ENCODE measurements around the gene BCL2. TPM values are rescaled to one million over a fixed set of nuclear protein-coding genes. Genes with fewer than 3 reads are reported as not detected.

BCL2 gene
- total RNA-seq, 4 donors from 2014 or later, result 16.2 to 54.5 (median 20.7) TPM

DNA sequence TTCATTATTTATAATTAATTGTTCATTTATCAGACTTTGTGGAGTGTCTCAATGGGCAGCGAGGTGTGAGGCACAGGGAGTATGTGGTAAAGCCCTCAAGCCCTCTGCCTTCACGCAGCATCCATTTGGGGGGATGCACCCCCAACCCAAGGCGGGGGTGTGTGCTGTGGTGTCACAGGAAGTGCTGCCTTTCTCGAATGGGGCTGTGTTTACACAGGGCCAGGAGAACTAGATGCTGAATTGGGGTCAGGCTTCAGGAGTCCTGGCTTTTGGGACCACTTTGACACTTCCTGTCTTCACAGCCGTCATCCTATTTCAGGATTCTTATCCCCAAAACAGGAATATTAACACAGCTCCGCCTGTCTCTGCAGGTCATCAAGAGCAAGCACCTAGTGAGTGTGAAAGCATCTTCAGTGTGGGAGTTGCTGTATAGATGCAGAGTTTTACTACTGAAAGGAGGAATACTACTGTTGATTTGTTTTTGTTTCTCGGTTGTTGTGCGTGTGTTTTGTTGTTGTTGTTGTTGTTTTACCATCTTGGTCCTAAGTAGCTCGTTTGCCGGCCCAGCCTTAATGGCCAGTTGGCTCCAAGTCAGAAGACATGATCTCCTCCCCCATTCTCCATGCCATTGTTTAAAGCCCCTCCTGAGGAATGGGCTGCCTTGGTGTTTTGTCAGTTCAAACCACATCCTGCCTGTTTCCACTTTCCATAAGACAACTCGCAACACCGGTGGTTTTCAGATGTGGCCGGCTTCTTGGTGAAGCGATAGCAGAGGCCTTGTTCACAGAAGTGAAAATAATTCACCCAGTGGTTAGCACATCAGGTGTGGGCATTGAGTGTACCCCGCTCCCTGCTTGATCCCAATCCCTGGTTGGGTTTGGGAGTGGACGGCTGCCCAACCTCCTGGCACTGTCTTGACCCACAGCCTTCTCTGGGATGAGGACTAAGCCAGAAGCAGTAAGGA lies 221.3 kb downstream of the BCL2 start:
- Histone ChIP-seq H3K4me3 (no peak overlapping the region), H3K27me3 (no peaks in the 10 kb centered on the region), H3K36me3 (no peaks in the 10 kb centered on the region), H3K4me1 (peaks cover 0 to 27% (median 18%) of the 10 kb centered on the region in 4 donors), H3K27ac (peak overlapping the region in 3 of 4 donors; percentile 28 to 95 (median 65)), H3K9me3 (no peaks in the 10 kb centered on the region)
- peak in 2 of 3 donors; percentile 62 to 68 for DNase-seq
- TF ChIP-seq POLR2A (IDR thresholded peaks at IDR 0.05), result no peak
- TF ChIP-seq, protein P1, sequence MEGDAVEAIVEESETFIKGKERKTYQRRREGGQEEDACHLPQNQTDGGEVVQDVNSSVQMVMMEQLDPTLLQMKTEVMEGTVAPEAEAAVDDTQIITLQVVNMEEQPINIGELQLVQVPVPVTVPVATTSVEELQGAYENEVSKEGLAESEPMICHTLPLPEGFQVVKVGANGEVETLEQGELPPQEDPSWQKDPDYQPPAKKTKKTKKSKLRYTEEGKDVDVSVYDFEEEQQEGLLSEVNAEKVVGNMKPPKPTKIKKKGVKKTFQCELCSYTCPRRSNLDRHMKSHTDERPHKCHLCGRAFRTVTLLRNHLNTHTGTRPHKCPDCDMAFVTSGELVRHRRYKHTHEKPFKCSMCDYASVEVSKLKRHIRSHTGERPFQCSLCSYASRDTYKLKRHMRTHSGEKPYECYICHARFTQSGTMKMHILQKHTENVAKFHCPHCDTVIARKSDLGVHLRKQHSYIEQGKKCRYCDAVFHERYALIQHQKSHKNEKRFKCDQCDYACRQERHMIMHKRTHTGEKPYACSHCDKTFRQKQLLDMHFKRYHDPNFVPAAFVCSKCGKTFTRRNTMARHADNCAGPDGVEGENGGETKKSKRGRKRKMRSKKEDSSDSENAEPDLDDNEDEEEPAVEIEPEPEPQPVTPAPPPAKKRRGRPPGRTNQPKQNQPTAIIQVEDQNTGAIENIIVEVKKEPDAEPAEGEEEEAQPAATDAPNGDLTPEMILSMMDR (IDR thresholded peaks at IDR 0.05), result no peak

DNA sequence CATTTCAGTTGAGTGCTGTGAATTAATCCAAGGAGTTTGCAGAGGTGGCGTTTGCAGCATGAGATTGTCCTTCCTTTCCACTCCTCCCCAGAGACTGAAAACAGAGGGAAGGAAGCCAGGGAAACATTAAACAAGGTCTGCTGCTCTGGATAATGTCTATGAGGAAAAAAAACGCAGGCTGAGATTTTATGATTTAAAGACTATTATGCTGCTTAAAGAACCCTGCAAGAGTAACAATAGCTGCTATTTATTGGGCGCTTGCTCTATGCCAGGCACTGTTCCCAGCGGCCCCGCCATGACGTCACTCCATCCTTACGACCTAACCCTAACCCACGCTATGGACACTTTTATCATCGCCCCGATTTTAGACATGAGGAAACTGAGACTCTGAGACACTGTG lies 222.4 kb downstream of the BCL2 start:
- Histone ChIP-seq H3K27ac (no peak overlapping the region), H3K9me3 (no peaks in the 10 kb centered on the region), H3K4me1 (peaks cover 0 to 27% (median 18%) of the 10 kb centered on the region in 4 donors), H3K4me3 (no peak overlapping the region), H3K36me3 (no peaks in the 10 kb centered on the region), H3K27me3 (no peaks in the 10 kb centered on the region)
- DNase-seq, result no peak
- TF ChIP-seq, protein P1 (IDR thresholded peaks at IDR 0.05), result no peak
- no peak for TF ChIP-seq POLR2A (IDR thresholded peaks at IDR 0.05)

DNA sequence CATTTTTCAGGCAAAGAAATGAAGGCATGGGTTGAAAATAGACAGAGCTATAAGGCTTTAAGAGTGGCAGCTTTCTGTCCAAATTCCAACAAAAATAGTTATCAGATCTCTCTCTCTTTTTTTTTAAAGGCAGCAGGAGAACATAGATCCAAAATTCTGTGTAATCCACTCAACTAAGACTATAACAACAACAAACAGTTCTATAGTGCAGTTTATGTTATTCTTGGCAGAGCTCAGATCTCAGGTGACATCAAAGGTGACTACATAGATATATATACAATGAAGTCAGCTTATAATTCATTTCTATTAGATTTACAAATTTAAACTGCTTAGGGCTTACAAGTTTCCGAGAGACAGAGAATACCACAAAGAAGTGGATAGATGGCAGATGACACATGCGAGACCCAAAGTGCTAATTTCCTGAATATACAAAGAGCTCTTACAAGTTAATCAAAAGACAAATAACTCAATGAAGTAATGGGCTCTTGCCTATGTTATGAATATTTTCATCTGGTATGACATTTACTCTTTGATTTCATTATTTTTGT lies 223.2 kb downstream of the BCL2 start:
- no peaks in the 10 kb centered on the region for H3K36me3 ChIP-seq
- no peaks in the 10 kb centered on the region for H3K27me3 ChIP-seq
- no peak overlapping the region for H3K27ac ChIP-seq
- TF ChIP-seq POLR2A (IDR thresholded peaks at IDR 0.05), result no peak
- TF ChIP-seq, protein P1 (IDR thresholded peaks at IDR 0.05), result no peak
- no peaks in the 10 kb centered on the region for H3K9me3 ChIP-seq
- DNase-seq, result no peak
- H3K4me1 ChIP-seq, result peaks cover 0 to 23% (median 18%) of the 10 kb centered on the region in 4 donors
- no peak overlapping the region for H3K4me3 ChIP-seq

DNA sequence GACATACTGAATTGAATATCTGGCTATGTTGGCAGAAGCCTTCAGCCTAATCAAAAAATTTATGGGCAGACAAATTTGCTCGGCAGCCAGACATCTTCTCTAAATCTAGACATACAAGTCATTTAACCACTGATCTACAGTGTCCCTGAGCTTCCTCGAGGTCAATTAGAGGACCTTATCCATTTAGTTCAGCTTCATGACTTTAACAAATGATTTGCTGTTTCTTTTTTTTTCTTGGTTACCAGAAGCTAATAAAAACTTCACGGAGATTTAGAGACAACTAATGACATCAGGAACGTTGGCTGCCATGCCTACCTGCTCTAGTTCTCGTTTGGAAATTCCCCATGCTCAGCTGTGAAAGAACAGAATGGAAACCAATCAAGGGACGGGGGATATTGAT lies 223.8 kb downstream of the BCL2 start:
- H3K27ac ChIP-seq, result no peak overlapping the region
- no peaks in the 10 kb centered on the region for H3K27me3 ChIP-seq
- no peak for DNase-seq
- H3K36me3 ChIP-seq, result no peaks in the 10 kb centered on the region
- no peaks in the 10 kb centered on the region for H3K9me3 ChIP-seq
- no peak overlapping the region for H3K4me3 ChIP-seq
- no peak for TF ChIP-seq POLR2A (IDR thresholded peaks at IDR 0.05)
- TF ChIP-seq, protein P1 (IDR thresholded peaks at IDR 0.05), result no peak
- H3K4me1 ChIP-seq, result peaks cover 0 to 21% (median 15%) of the 10 kb centered on the region in 4 donors

DNA sequence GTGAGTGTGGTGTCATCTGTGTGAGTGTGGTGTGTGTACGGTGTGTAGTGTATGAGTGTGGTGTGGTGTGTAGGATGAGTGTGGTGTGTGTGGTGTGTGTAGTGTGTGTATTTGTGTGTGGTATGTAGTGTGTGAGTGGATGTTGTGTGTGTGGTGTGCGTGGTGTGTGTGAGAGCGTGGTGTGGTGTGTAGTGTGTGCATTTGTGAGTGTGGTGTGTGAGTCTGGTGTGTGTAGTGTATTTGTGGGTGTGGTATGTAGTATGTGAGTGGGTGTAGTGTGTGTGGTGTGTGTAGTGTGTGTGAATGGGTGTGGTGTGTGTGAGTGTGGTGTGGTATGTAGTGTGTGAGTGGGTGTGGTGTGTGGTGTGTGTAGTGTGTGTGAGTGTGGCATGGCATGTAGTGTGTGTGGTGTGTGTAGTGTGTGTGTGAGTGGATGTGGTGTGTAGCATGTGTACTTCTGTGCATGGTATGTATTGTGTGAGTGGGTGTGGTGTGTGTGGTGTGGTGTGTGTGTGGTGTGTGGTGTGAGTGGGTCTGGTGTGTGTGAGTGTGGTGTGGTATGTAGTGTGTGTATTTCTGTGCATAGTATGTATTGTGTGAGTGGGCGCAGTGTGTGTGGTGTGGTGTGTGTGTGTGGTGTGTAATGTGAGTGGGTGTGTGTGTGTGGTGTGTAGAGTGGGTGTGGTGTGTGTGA lies 227.8 kb downstream of the BCL2 start:
- Histone ChIP-seq H3K4me3 (no peak overlapping the region), H3K27me3 (no peaks in the 10 kb centered on the region), H3K27ac (no peak overlapping the region), H3K36me3 (no peaks in the 10 kb centered on the region), H3K9me3 (no peaks in the 10 kb centered on the region), H3K4me1 (no peaks in the 10 kb centered on the region)
- DNase-seq, result no peak
- TF ChIP-seq POLR2A (IDR thresholded peaks at IDR 0.05), result no peak
- TF ChIP-seq, protein P1 (IDR thresholded peaks at IDR 0.05), result no peak

All from Peyer's patch (tissue), 4 donors.